B cell (primary cell): ENCODE measurements around the gene CTNND1. TPM values are rescaled to one million over a fixed set of nuclear protein-coding genes. Genes with fewer than 3 reads are reported as not detected.

Experiments used
- ATAC-seq: fragments of 200-7000 bp; cut with Tn5 transposase; one replicate; pipeline ENCODE4 v1.10.0; 2021; ENCODE audit warnings: low read depth, mild to moderate bottlenecking, moderate number of reproducible peaks, moderate library complexity
- CTCF ChIA-PET: fragments of 350-600 bp; sonication (Branson Sonifier 250); formaldehyde crosslinking; loops from one replicate; lab custom pipeline; 2021; ENCODE audit warnings: antibody characterized with exemption, inconsistent platforms; lab: Charles Lee
- POLR2A ChIA-PET: fragments of 350-600 bp; sonication (Branson Sonifier 250); formaldehyde crosslinking; loops from one replicate; lab custom pipeline; 2021; ENCODE audit warnings: antibody characterized with exemption; lab: Charles Lee
- DNase-seq: peaks from one replicate; pipeline ENCODE4 v3.0.0; 2013
- H2AFZ ChIP-seq: 2 replicates; pipeline ENCODE4 v1.6.1; 2012; ENCODE audit warnings: mild to moderate bottlenecking, low read depth, low read length; ENCODE audit not compliant: insufficient read depth, poor library complexity, severe bottlenecking
- H3K27ac ChIP-seq, 2 donors: 1 replicate in 1 of 2; 2 replicates in 1 of 2; pipeline ENCODE4 v1.5.1; 2012 to 2013; ENCODE audit warnings: low read length in 2 of 2, mild to moderate bottlenecking in 2 of 2, moderate library complexity in 1 of 2
- H3K27me3 ChIP-seq, 4 experiments: fragments of 200-600 bp in 1 of 4; sonication (generic) in 1 of 4; replicated peaks in 1 of 4; 1 replicate in 2 of 4; 2 replicates in 2 of 4; pipeline versions ENCODE4 v1.6.1 to v1.7.0; 2013 to 2016; ENCODE audit warnings: low read length in 3 of 4, mild to moderate bottlenecking in 2 of 4, mixed read lengths in 1 of 4, moderate library complexity in 1 of 4; ENCODE audit not compliant: insufficient read depth in 4 of 4, control insufficient read depth in 3 of 4; ENCODE audit errors: control extremely low read depth in 1 of 4
- H3K36me3 ChIP-seq, 2 experiments: replicated peaks in 1 of 2; 1 replicate in 1 of 2; 2 replicates in 1 of 2; pipeline versions ENCODE4 v1.6.1 to v1.7.1; 2013; ENCODE audit warnings: low read length in 1 of 2; ENCODE audit not compliant: insufficient read depth in 2 of 2, control insufficient read depth in 1 of 2; ENCODE audit errors: control extremely low read depth in 1 of 2, extremely low read depth in 1 of 2
- H3K4me1 ChIP-seq, 2 donors: fragments of 200-600 bp in 1 of 2; sonication (generic) in 1 of 2; 1 replicate in 1 of 2; 2 replicates in 1 of 2; pipeline versions ENCODE4 v1.5.1 to v1.6.1; 2013 to 2017; ENCODE audit warnings: low read length in 2 of 2; ENCODE audit not compliant: control insufficient read depth in 2 of 2, insufficient read depth in 2 of 2
- H3K4me2 ChIP-seq: replicated peaks from 2 replicates; pipeline ENCODE3; 2012; ENCODE audit warnings: mild to moderate bottlenecking, low read depth, low read length; ENCODE audit not compliant: poor library complexity, severe bottlenecking
- H3K4me3 ChIP-seq, 5 experiments: fragments of 200-600 bp in 1 of 5; sonication (generic) in 1 of 5; 1 replicate in 3 of 5; 2 replicates in 2 of 5; pipeline versions ENCODE4 v1.5.1 to v1.7.0; 2011 to 2016; ENCODE audit warnings: low read length in 4 of 5, mild to moderate bottlenecking in 4 of 5, low read depth in 2 of 5, control low read depth in 1 of 5, moderate library complexity in 1 of 5; ENCODE audit not compliant: insufficient read depth in 1 of 5; ENCODE audit errors: control extremely low read depth in 1 of 5, extremely low read depth in 1 of 5
- H3K79me2 ChIP-seq: fragments of 200-600 bp; sonication (generic); one replicate; pipeline ENCODE4 v1.6.0; 2016; ENCODE audit warnings: low read length; ENCODE audit not compliant: control insufficient read depth, insufficient read depth
- H3K9ac ChIP-seq: fragments of 200-600 bp; sonication (generic); 2 replicates; pipeline ENCODE4 v1.6.1; 2017; ENCODE audit warnings: mild to moderate bottlenecking, low read length, moderate library complexity
- H3K9me3 ChIP-seq, 3 donors: one replicate each; pipeline versions ENCODE4 v1.6.1 to v1.7.1; 2013; ENCODE audit warnings: low read length in 2 of 3; ENCODE audit not compliant: control insufficient read depth in 2 of 3, insufficient read depth in 1 of 3; ENCODE audit errors: control extremely low read depth in 1 of 3
- H4K20me1 ChIP-seq: 2 replicates; pipeline ENCODE4 v1.6.0; 2012; ENCODE audit warnings: mild to moderate bottlenecking, low read length; ENCODE audit not compliant: insufficient read depth, control insufficient read depth, poor library complexity, severe bottlenecking
- H3K27ac Mint-ChIP-seq: one replicate; pipeline ENCODE4 v1.8.0; 2021; ENCODE audit warnings: mixed read lengths
- H3K27me3 Mint-ChIP-seq: one replicate; pipeline ENCODE4 v1.8.0; 2021; ENCODE audit warnings: mixed read lengths
- H3K4me1 Mint-ChIP-seq: one replicate; pipeline ENCODE4 v1.8.0; 2021; ENCODE audit warnings: mixed read lengths
- H3K4me3 Mint-ChIP-seq: one replicate; pipeline ENCODE4 v1.8.0; 2021; ENCODE audit warnings: mixed read lengths
- H3K9me3 Mint-ChIP-seq: one replicate; pipeline ENCODE4 v1.8.0; 2022; ENCODE audit warnings: mixed read lengths; ENCODE audit not compliant: insufficient read depth
- EZH2 ChIP-seq: IDR thresholded peaks from 2 replicates; pipeline ENCODE4 v1.6.1; 2012; ENCODE audit warnings: borderline replicate concordance, low read depth, mild to moderate bottlenecking, moderate library complexity, low read length; ENCODE audit not compliant: insufficient read depth, poor library complexity, severe bottlenecking
- WGBS: methylation state at CpG from one replicate; pipeline ENCODE4 v1.1.5; 2013; ENCODE audit warnings: missing lambda C conversion rate; ENCODE audit not compliant: insufficient coverage; 5-methylcytosine and 5-hydroxymethylcytosine counted together
- intact Hi-C: fragments of 100-400 bp; cut with micrococcal nuclease; formaldehyde crosslinking; loops from one replicate; pipeline ENCODE4 v1.10.0; 2022
- polyA plus RNA-seq: library from polyadenylated mRNA; depleted of rRNA; stranded (reverse); fragments of >200 nt; gene quantifications from 2 replicates; pipeline ENCODE4 v1.2.3, GENCODE V29; 2012
- total RNA-seq, 2 donors: library from RNA; stranded (reverse); fragments of 120-200 nt in 1 of 2; gene quantifications; 1 replicate in 1 of 2; 2 replicates in 1 of 2; pipeline versions ENCODE4 v1.2.3 to v1.2.4, GENCODE V29; 2013 to 2022
- TF ChIP-seq, protein P1 (sequence below): fragments of 200-600 bp; IDR thresholded peaks from one replicate; pipeline ENCODE4 v1.8.0; 2022; ENCODE audit warnings: antibody characterized with exemption, mild to moderate bottlenecking

Gene CTNND1
- total and polyA plus RNA-seq, 2 donors (not counting 1 experiment from before 2014, with no cell fraction given) = 12.1 to 54.4 TPM

DNA sequence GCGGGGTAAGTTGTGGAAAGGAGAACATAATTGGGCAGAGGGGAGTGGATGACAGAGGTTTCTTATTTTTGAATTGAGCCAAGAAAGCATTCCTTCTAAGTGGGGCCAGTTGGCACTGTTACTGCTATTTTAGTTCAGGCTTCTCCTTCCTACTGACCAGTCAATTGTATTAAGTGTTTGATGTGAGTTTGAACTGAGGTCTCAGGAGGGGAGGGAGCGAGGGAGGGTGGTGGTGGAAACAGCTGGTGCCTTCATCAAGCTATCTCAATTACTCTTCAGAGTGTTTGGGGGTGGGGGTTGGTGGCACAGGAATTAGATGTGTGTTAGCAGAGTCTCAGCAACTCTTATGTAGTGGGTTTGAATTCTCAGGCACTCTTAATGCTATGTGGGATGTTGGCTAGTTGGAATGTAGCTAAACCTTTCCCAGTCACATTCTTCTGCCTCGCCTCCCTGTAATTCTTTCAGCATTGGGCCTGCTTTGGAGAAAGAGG, 14.5 kb downstream of the CTNND1 start:
- Histone ChIP-seq H4K20me1 (no peaks in the 10 kb centered on the region), H2AFZ (no peak overlapping the region)
- intact Hi-C loops = no loop called here

DNA sequence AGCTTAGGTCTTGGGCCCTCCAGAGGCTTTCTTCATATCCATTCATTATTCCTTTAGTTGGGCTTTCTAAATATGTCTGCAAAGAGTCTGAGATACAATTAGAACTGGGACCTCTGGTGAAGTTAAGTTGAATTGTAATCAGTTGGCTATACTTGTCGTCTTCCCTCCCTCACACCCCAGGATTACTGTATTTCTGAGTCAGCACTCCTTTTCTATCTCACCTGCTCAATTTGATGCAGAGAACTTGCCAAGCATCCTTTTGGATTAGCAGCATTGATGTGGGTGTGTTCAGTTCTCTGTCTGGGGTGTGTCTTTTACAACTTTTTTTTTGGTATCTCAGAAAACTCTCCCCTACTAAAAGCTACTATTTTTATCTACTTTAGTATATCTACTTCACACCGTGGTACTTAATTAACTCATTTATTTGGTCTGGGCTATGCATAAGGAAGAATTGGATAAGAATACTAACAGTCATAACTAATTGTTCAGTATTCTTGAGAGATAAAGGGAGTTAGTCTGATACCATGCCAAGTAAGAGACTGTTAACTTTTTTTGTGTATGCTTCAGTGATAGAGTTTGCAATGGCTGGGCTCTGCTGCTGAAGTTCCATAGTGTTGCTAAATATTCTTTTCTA, 15.1 kb downstream of the CTNND1 start:
- no peaks in the 10 kb centered on the region for H3K9me3 Mint-ChIP-seq
- no peaks in the 10 kb centered on the region for H3K36me3 ChIP-seq
- no peaks in the 10 kb centered on the region for H3K27me3 Mint-ChIP-seq
- no peak for TF ChIP-seq EZH2
- TF ChIP-seq, protein P1, sequence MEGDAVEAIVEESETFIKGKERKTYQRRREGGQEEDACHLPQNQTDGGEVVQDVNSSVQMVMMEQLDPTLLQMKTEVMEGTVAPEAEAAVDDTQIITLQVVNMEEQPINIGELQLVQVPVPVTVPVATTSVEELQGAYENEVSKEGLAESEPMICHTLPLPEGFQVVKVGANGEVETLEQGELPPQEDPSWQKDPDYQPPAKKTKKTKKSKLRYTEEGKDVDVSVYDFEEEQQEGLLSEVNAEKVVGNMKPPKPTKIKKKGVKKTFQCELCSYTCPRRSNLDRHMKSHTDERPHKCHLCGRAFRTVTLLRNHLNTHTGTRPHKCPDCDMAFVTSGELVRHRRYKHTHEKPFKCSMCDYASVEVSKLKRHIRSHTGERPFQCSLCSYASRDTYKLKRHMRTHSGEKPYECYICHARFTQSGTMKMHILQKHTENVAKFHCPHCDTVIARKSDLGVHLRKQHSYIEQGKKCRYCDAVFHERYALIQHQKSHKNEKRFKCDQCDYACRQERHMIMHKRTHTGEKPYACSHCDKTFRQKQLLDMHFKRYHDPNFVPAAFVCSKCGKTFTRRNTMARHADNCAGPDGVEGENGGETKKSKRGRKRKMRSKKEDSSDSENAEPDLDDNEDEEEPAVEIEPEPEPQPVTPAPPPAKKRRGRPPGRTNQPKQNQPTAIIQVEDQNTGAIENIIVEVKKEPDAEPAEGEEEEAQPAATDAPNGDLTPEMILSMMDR = no peak
- no CpG with 5 or more reads among the region's 2 CpGs for WGBS
- H3K4me3 ChIP-seq = no peak overlapping the region
- no peak overlapping the region for H3K27ac ChIP-seq
- peaks cover 11 to 21% of the 10 kb centered on the region in 2 donors for H3K4me1 ChIP-seq
- H3K27ac Mint-ChIP-seq = no peak overlapping the region
- H3K9me3 ChIP-seq = no peaks in the 10 kb centered on the region
- peaks cover 81% of the 10 kb centered on the region for H3K79me2 ChIP-seq
- ATAC-seq (no peak), DNase-seq (no peak)
- H3K27me3 ChIP-seq = no peaks in the 10 kb centered on the region
- no peak overlapping the region for H3K4me2 ChIP-seq
- H3K9ac ChIP-seq = no peak overlapping the region
- no peaks in the 10 kb centered on the region for H4K20me1 ChIP-seq
- peaks cover 37% of the 10 kb centered on the region for H3K4me1 Mint-ChIP-seq
- CTCF ChIA-PET = interaction anchor here (1.1 to 6.5 kb wide), 4 partner anchors 8 to 23 kb away, joined by 4 to 37 read pairs (median 6); no protein-coding TSS in a partner anchor
- POLR2A ChIA-PET = no interaction called here
- H2AFZ ChIP-seq = no peak overlapping the region
- H3K4me3 Mint-ChIP-seq = no peak overlapping the region
- intact Hi-C loops = no loop called here

More for the DNA sequence above, 14.5 kb downstream of the CTNND1 start:
- Histone ChIP-seq H3K36me3 (no peaks in the 10 kb centered on the region), H3K79me2 (peaks cover 81% of the 10 kb centered on the region), H3K9ac (no peak overlapping the region), H3K4me3 (no peak overlapping the region), H3K27ac (no peak overlapping the region), H3K27me3 (no peaks in the 10 kb centered on the region), H3K9me3 (no peaks in the 10 kb centered on the region), H3K4me2 (no peak overlapping the region), H3K4me1 (peaks cover 7 to 17% of the 10 kb centered on the region in 2 donors)
- Mint-ChIP-seq H3K27me3 (no peaks in the 10 kb centered on the region), H3K27ac (peak overlapping the region; percentile 10), H3K4me3 (no peak overlapping the region), H3K9me3 (no peaks in the 10 kb centered on the region), H3K4me1 (peaks cover 36% of the 10 kb centered on the region)
- ChIA-PET CTCF (interaction anchor here (1.1 to 6.5 kb wide), 4 partner anchors 8 to 24 kb away, joined by 4 to 37 read pairs (median 6); no protein-coding TSS in a partner anchor), POLR2A (no interaction called here)
- DNase-seq (no peak), ATAC-seq (no peak)
- no peak for TF ChIP-seq EZH2
- TF ChIP-seq, protein P1 = no peak
- WGBS = 100% methylated on average over 1 of the region's 3 CpGs
